ENCODE data around the gene IQSEC1.

Gene IQSEC1

DNA sequence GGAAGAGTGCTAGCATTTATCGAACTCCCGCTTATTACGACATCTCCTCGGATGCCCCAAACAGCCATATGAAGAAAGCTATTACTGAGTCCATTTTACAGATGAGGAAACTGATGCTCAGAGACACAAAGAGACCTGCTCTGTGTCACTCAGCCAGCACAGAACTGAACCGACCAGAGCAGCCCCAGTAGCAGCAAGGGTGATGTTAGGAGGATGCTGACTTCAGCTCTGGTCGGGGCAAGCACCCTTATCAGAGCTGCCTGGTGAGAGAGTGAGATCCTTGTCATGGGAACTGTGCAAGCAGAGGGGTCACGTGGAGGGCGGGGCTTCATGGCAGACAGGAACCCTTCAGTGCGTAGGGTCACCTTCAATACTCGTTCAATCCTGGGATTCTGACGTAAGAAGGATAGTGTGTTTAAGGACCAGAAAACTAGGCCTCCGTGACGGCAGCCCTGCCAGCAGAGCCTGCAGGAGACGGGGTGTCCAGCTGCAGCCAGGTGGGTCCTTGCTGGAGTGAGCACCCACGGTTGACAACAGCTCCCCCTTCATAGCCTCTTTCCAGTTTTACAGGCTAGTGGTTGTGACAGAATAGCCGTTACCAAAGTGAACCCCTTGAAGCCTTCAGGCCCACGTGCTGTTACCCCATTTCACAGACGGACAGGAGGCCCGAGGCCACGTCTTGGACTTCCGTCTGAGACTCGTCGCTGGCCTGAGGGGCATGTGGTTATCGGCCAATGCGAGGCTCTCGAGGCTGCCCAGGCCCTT, 12.0 kb upstream of the IQSEC1 start:
- DNase-seq: no peak

GRCh38 chr3:13083898-13084297, 10.7 kb upstream of the IQSEC1 start:
- DNase-seq: no peak

DNA sequence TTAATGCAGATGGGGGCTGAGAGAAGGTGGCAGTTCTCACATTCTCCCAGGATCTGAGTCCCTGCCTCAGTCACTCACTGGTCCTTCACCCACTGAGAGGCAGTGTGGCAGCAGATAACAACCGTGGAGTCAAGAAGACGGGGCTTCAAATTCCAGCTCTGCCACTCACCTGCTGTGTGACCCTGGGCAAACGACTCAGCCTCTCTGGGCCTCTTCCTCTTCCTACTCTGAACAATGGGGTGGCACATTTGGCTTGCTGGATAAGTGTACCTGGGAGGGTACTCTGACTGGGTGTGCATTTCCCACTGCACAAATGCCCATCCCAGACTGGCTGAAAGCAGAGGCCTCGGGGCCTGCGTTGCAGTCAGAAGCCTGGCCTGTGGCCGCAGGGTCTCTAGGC, 10.0 kb upstream of the IQSEC1 start:
- DNase-seq: no peak

- DNase-seq: no peak
These were observed 9.4 kb upstream of the IQSEC1 start for GRCh38 chr3:13082677-13083076.

GRCh38 chr3:13081603-13082360, 8.6 kb upstream of the IQSEC1 start:
- no peak for DNase-seq

DNA sequence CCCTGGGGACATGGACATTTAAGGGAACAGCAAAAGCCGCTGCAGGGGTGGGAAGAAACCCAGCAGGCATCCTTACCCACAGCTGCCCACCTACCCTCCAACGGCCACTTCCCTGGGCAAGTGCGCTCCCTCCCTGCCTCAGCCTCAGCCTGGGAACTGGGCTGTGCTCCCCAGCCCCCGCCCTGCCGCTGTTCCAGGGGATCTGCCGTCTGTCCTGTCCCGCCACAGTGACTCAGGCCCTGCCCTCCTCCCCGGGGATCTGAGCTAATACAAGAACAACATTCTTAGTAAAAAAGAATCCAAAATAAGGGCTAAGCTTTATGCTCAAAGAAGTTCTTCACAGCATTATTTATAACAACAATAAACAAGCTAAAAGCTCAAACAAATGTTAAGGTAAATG, 7.4 kb upstream of the IQSEC1 start:
- DNase-seq: no peak

- no peak for DNase-seq
These were observed 6.8 kb upstream of the IQSEC1 start for GRCh38 chr3:13080026-13080425.

GRCh38 chr3:13079510-13079909, 6.3 kb upstream of the IQSEC1 start:
- DNase-seq: no peak

DNA sequence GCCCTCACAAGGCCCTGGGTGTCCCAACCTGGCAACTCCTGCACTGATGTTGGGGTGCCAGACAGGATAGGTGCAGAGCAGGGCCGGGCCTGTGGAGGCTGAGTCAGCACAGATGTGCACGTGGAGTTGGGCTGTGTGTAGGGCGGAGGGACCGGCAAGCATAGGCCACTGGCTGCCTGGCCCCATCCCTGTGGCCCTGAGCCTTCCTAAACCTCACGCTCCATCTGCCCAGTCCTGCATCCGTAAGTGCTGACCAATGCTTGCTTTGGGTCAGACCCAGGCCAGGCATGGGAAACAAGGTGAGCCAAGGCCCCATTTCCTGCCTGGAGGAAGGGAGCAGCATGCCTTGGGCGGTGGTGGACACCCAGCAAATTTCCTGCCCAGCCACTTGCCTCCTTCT, 5.8 kb upstream of the IQSEC1 start:
- no peak for DNase-seq

GRCh38 chr3:13078163-13078905, 5.1 kb upstream of the IQSEC1 start:
- DNase-seq: no peak

- DNase-seq: no peak
These were observed 4.4 kb upstream of the IQSEC1 start for GRCh38 chr3:13077431-13078162.

DNA sequence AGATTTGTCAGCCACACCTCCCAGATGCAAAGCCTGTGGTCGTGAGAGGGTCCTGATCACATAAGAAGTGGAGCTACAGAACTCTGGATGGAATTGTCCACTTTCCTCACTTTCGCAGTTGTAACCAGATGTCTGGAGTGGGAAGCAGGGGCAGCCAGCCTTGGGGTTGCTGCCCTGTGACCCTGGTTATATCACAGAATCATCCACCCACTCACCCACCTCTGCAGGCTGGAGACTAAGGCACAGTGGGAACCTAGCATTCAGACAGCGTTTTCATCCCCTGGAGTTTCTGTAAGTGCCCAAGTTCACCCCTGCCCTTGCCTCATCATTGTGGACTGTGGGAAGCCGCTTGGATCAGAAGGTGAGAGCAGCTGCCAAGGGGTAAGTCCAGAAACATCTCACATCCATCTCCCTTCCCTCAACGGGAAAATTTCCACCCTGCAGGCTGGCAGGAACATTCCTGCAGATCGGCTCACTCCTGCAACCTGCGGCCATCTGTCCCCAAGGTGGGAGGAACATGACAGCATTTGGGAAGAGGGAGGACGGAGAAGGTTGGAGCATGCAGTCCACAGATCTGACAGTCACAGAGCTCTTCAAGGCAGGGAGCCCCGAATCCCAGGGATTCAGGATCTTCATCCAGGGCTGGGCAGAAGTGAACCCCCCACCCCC, 2.9 kb upstream of the IQSEC1 start:
- DNase-seq: no peak

DNA sequence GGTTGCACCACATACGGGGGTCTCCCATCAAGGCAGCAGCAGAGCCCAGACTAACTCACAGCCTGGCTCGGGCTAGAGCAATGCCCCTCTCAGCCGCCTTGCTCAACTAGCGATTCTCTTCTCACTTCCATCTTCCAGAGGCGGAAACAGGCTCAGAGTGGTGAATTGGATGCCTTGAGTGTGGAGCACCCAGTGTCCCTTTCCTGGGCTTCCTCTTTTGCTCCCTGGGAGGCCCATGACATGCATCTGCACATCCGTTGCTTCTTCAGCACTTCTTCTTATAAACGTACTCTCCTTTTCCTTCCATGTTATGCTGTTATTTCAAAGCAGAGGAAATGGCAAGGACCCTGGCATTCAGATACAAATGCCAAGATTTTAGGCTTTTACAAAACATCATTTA, 2.1 kb upstream of the IQSEC1 start:
- DNase-seq: no peak

GRCh38 chr3:13074006-13074375, 762 bp upstream of the IQSEC1 start:
- DNase-seq: no peak

- DNase-seq: no peak
These were observed 466 bp downstream of the IQSEC1 start for GRCh38 chr3:13072600-13073325.

GRCh38 chr3:13072239-13072599, 1.0 kb downstream of the IQSEC1 start:
- DNase-seq: no peak

GRCh38 chr3:13071695-13072094, 1.5 kb downstream of the IQSEC1 start:
- DNase-seq: no peak

DNA sequence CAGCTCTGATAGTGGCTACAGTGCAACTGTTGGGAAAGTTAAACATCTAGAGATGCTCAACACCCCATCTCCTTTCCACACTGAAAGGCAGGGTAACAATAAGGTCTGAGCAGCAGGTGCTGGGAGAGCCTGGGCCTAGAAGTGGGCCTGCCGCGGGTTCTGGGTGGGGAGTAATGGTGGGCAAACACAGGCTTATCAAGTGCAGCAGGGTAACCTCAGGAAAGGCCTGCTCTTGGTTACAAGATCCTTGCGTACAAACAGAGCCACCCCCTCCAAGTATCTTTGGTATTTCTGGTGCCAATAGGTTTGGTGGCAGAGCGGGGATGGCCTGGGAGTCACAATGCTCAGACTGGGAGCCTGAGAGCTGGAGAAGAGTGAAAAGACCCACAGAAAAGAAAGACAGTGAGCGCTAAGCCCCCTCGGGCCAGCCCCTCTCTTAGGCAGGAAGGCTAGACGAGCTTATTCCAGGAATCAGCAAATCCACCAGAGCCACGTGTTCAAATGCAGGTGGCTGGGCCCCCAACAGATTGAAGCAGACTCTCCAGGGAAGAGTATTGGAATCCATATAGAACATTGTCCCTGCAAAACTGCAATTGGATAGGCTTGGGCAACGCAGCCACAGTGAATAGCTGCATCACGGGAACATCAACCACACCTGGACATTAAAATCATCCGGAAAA, 2.7 kb downstream of the IQSEC1 start:
- DNase-seq: no peak

DNA sequence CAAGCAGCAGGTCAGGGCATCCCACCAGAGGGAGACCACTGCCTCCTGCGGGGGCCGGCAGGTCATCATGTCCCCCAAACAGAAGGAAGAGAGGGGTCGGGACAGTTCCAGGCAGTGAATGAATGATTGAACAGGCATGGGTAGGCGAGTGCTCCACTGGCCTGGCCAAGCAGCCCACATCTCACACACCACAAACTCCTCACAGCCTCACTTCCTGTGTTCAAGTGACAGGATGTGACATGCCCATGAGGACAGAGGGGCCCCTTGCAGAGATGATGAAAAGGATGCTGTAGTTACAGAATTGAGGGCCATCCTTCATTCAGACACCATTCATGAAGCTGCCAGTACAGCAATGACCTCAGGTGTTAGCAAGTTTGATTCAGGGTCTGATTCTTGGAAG, 3.7 kb downstream of the IQSEC1 start:
- DNase-seq: peak; percentile 24

DNA sequence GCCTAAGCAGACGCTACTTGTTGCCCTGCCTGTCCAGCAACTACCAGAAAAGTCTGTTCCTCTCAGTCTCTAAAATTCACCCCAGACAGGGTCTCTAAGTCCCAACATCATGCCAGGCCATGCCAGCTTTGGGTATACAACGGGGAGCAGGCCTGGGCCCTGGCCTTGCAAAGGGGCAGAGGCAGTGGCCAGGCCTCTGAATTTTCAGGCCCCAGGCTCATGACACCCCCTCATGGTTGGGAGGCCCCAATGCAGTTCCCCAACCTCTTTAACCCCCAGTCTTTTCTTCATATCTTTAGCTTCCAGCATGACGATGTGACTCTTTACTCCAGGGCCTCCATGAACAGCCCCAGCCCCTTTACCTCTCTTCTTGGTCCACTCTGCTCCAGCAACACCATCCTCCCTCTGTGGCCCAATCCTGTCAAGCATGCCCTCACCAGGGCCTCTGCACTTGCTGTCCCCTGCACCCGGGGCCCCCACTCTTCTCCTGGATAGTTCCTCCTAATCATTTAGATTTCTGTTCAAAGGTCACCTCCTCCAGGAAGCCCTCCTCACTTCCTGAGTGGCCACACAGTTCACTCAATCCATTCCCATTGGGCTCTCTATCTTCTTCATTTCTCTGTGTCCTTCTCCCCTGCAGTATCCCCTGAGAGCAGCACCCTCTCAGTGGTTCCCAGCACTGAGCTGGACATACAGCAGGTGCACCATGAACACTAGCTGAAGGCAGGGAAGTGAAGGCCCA, 4.8 kb downstream of the IQSEC1 start:
- DNase-seq: no peak

GRCh38 chr3:13067778-13068177, 5.5 kb downstream of the IQSEC1 start:
- no peak for DNase-seq
